NCI-H2196 treated with DMSO at 0.1 percent for 48 hours (cell line): ENCODE measurements around the gene RAB3GAP1.
"Not testable (repeated sequence)": the region's sequence is repeated elsewhere in the genome, so short reads cannot be mapped to it uniquely, and the experiment has no call there.

Experiments used
- DNase-seq: peaks from one replicate; lab custom pipeline; 2025; ENCODE audit not compliant: unreplicated experiment; lab: John Stamatoyannopoulos, UW

RAB3GAP1 gene

GRCh38 chr2:135052997-135053474 lies 944 bp downstream of the RAB3GAP1 start:
- DNase-seq: no peak

- no peak for DNase-seq
Observed at GRCh38 chr2:135055182-135055786, 3.2 kb downstream of the RAB3GAP1 start.

GRCh38 chr2:135056790-135057189 lies 4.7 kb downstream of the RAB3GAP1 start:
- no peak for DNase-seq

- no peak for DNase-seq
Observed at GRCh38 chr2:135059577-135059976, 7.5 kb downstream of the RAB3GAP1 start.

GRCh38 chr2:135063210-135063609 lies 11.1 kb downstream of the RAB3GAP1 start:
- no peak for DNase-seq

GRCh38 chr2:135064149-135064548 lies 12.1 kb downstream of the RAB3GAP1 start:
- DNase-seq: no peak

- no peak for DNase-seq
Observed at GRCh38 chr2:135066710-135067109, 14.6 kb downstream of the RAB3GAP1 start.

- DNase-seq: no peak
Observed at GRCh38 chr2:135072125-135072997, 20.3 kb downstream of the RAB3GAP1 start.

- no peak for DNase-seq
Observed at GRCh38 chr2:135074216-135074615, 22.1 kb downstream of the RAB3GAP1 start.

- DNase-seq: no peak
Observed at GRCh38 chr2:135076556-135076955, 24.5 kb downstream of the RAB3GAP1 start.

- no peak for DNase-seq
Observed at GRCh38 chr2:135078417-135078816, 26.3 kb downstream of the RAB3GAP1 start.

GRCh38 chr2:135086222-135086621 lies 34.1 kb downstream of the RAB3GAP1 start:
- no peak for DNase-seq

- not testable (repeated sequence) for DNase-seq
Observed at GRCh38 chr2:135089597-135089996, 37.5 kb downstream of the RAB3GAP1 start.

GRCh38 chr2:135091681-135092080 lies 39.6 kb downstream of the RAB3GAP1 start:
- DNase-seq: no peak

GRCh38 chr2:135093193-135093592 lies 41.1 kb downstream of the RAB3GAP1 start:
- no peak for DNase-seq

GRCh38 chr2:135093670-135094330 lies 41.7 kb downstream of the RAB3GAP1 start:
- no peak for DNase-seq

- DNase-seq: no peak
Observed at GRCh38 chr2:135094508-135094907, 42.4 kb downstream of the RAB3GAP1 start.

- no peak for DNase-seq
Observed at GRCh38 chr2:135095591-135095990, 43.5 kb downstream of the RAB3GAP1 start.

GRCh38 chr2:135096665-135097446 lies 44.8 kb downstream of the RAB3GAP1 start:
- DNase-seq: no peak

- DNase-seq: no peak
Observed at GRCh38 chr2:135097532-135098231, 45.6 kb downstream of the RAB3GAP1 start.
